Activated CD8-positive, alpha-beta T cell treated with anti-CD3 and anti-CD28 coated beads for 36 hours (primary cell): ENCODE data around the gene DAPK1. TPM values are rescaled to one million over a fixed set of nuclear protein-coding genes. Genes with fewer than 3 reads are reported as not detected.

Experiments
- ATAC-seq: fragments of 200-7000 bp; cut with Tn5 transposase; one replicate; pipeline ENCODE4 v1.10.0; 2021; ENCODE audit warnings: mild to moderate bottlenecking, moderate library complexity
- CTCF ChIA-PET: fragments of 350-600 bp; sonication (Branson Sonifier 250); formaldehyde crosslinking; loops from one replicate; lab custom pipeline; 2021; ENCODE audit warnings: antibody characterized with exemption; lab: Charles Lee
- POLR2A ChIA-PET: fragments of 350-600 bp; sonication (Branson Sonifier 250); formaldehyde crosslinking; loops from one replicate; lab custom pipeline; 2021; ENCODE audit warnings: antibody characterized with exemption; lab: Charles Lee
- DNase-seq: peaks from one replicate; pipeline ENCODE4 v3.0.0-alpha.2; 2020
- H3K27ac Mint-ChIP-seq: one replicate; pipeline ENCODE4 v1.8.0; 2021; ENCODE audit warnings: mild to moderate bottlenecking, mixed read lengths
- H3K27me3 Mint-ChIP-seq: one replicate; pipeline ENCODE4 v1.8.0; 2021; ENCODE audit warnings: mixed read lengths
- H3K36me3 Mint-ChIP-seq: one replicate; pipeline ENCODE4 v1.8.0; 2021; ENCODE audit warnings: low read depth, mixed read lengths
- H3K4me1 Mint-ChIP-seq: one replicate; pipeline ENCODE4 v1.8.0; 2021; ENCODE audit warnings: low read depth, mixed read lengths
- H3K4me3 Mint-ChIP-seq: one replicate; pipeline ENCODE4 v1.8.0; 2021; ENCODE audit warnings: mild to moderate bottlenecking, moderate library complexity, mixed read lengths
- H3K9me3 Mint-ChIP-seq: one replicate; pipeline ENCODE4 v1.8.0; 2021; ENCODE audit warnings: mixed read lengths
- intact Hi-C: fragments of 100-400 bp; cut with micrococcal nuclease; formaldehyde crosslinking; loops from one replicate; pipeline ENCODE4 v1.10.0; 2022
- total RNA-seq, 2 experiments: library from RNA; stranded (reverse); gene quantifications; one replicate each; pipeline ENCODE4 v1.2.3, GENCODE V29; 2021
- TF ChIP-seq, protein P1 (sequence below): fragments of 200-600 bp; IDR thresholded peaks from one replicate; pipeline ENCODE4 v1.8.0; 2022; ENCODE audit warnings: antibody characterized with exemption, mild to moderate bottlenecking

DAPK1 gene
- total RNA-seq, 2 experiments from 2014 or later: 1.7 to 2.1 TPM

DNA sequence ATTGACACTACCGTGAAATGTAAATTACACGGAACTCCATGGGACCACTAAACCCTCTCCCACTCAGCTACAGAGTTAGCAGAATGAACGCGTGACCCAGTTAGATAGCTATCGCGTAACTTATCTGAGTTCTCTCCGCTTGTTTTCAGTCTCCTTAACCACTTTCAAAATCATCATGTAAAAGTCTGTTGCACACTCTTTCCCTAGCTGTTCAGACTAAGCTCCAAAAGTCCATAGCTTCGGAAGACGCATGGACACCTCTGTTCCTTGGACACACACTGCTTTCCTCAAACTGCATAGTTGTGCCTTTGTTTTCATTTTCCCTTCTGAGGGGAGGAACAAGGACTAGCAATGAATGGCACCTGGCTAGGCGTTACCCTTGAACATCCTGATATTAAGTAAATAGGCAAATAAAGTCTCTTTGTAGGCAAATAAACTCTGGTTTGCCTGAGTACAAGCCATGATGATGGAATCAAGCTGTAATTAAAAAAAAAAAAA, 83.3 kb downstream of the DAPK1 start:
- POLR2A ChIA-PET: no interaction called here
- no peak overlapping the region for H3K27ac Mint-ChIP-seq
- peaks cover 5% of the 10 kb centered on the region for H3K27me3 Mint-ChIP-seq
- no peaks in the 10 kb centered on the region for H3K4me1 Mint-ChIP-seq
- no peak for DNase-seq
- CTCF ChIA-PET: no interaction called here
- TF ChIP-seq, protein P1, sequence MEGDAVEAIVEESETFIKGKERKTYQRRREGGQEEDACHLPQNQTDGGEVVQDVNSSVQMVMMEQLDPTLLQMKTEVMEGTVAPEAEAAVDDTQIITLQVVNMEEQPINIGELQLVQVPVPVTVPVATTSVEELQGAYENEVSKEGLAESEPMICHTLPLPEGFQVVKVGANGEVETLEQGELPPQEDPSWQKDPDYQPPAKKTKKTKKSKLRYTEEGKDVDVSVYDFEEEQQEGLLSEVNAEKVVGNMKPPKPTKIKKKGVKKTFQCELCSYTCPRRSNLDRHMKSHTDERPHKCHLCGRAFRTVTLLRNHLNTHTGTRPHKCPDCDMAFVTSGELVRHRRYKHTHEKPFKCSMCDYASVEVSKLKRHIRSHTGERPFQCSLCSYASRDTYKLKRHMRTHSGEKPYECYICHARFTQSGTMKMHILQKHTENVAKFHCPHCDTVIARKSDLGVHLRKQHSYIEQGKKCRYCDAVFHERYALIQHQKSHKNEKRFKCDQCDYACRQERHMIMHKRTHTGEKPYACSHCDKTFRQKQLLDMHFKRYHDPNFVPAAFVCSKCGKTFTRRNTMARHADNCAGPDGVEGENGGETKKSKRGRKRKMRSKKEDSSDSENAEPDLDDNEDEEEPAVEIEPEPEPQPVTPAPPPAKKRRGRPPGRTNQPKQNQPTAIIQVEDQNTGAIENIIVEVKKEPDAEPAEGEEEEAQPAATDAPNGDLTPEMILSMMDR: no peak
- no peaks in the 10 kb centered on the region for H3K36me3 Mint-ChIP-seq
- no peak for ATAC-seq
- H3K9me3 Mint-ChIP-seq: no peaks in the 10 kb centered on the region
- H3K4me3 Mint-ChIP-seq: no peak overlapping the region
- intact Hi-C loops: no loop called here

DNA sequence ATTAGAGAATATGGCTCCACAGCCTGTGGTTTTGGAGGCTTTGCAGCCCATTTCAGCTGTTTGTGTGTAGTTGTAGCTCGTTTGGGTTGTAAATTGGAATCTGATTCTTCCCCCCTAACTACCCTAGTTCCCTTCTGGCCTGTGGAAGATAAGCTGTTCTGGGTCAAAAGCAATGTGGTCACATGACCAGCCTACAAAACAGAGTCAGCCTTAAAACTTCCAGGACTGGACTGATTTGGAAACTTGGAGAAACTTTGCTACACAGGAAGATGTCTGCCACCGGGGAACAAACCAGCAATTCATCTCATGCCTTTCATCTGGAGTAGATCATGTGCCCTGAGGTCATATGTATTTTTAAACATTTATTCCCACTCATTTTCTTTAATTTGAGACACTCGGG, 83.8 kb downstream of the DAPK1 start:
- no peak overlapping the region for H3K27ac Mint-ChIP-seq
- peaks cover 3% of the 10 kb centered on the region for H3K27me3 Mint-ChIP-seq
- intact Hi-C loops: no loop called here
- no peak for DNase-seq
- H3K36me3 Mint-ChIP-seq: no peaks in the 10 kb centered on the region
- ChIA-PET CTCF (no interaction called here), POLR2A (no interaction called here)
- no peak for ATAC-seq
- no peaks in the 10 kb centered on the region for H3K4me1 Mint-ChIP-seq
- H3K9me3 Mint-ChIP-seq: no peaks in the 10 kb centered on the region
- TF ChIP-seq, protein P1: no peak
- H3K4me3 Mint-ChIP-seq: no peak overlapping the region

DNA sequence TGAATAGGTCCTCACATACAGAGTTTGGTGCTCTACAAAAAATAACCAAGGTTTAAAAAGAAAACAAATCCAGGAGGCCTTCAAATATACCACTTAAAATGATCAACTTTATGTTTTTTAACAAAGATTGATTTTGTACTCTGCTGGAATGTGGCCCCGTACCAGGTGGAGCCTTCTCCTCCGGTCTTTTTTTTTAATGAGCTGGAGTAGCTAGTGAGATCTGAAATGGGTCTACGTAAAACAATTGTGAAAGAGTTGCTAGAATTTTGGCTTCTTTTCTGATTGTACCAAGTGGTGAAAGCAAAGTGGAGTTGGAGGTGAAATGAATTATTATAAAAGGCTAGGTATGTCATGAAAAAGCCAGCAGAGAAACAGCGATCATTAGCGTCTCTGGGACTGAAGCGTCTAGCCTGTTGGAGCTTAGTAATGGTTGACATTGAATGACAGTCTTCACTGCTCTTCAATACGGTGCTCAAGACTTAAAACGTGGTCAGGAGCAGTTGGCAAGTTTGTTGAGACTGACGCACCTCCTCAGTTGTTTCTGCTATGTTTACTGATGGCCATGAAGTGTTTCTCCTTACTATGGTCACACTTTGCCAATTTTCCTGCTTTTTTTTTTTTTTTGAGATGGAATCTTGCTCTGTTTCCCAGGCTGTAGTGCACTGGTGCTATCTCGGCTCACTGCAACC, 84.4 kb downstream of the DAPK1 start:
- DNase-seq (no peak), ATAC-seq (no peak)
- H3K27ac Mint-ChIP-seq: no peak overlapping the region
- H3K36me3 Mint-ChIP-seq: no peaks in the 10 kb centered on the region
- CTCF ChIA-PET: no interaction called here
- no peak overlapping the region for H3K4me3 Mint-ChIP-seq
- TF ChIP-seq, protein P1: no peak
- POLR2A ChIA-PET: no interaction called here
- peaks cover 3% of the 10 kb centered on the region for H3K27me3 Mint-ChIP-seq
- intact Hi-C loops: no loop called here
- H3K4me1 Mint-ChIP-seq: no peaks in the 10 kb centered on the region
- H3K9me3 Mint-ChIP-seq: no peaks in the 10 kb centered on the region

DNA sequence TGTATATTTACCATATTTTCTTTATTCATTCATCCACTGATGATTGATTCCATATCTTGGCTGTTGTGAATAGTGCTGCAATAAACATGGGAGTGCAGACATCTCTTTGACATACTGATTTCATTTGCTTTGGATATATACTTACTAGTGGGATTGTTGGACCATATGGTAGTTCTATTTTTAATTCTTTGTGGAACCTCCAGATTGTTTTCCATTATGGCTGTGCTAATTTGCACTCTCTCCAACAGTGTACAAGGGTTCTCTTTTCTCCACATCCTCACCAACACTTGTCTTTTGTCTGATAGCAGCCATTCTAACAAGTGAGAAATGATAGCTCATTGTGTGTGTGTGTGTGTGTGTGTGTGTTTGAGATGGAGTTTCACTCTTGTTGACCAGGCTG, 86.7 kb downstream of the DAPK1 start:
- H3K4me1 Mint-ChIP-seq: no peaks in the 10 kb centered on the region
- H3K9me3 Mint-ChIP-seq: no peaks in the 10 kb centered on the region
- peaks cover 3% of the 10 kb centered on the region for H3K27me3 Mint-ChIP-seq
- ATAC-seq (no peak), DNase-seq (no peak)
- no peaks in the 10 kb centered on the region for H3K36me3 Mint-ChIP-seq
- intact Hi-C loops: no loop called here
- no peak overlapping the region for H3K27ac Mint-ChIP-seq
- no peak overlapping the region for H3K4me3 Mint-ChIP-seq
- CTCF ChIA-PET: no interaction called here
- POLR2A ChIA-PET: no interaction called here
- TF ChIP-seq, protein P1: no peak

DNA sequence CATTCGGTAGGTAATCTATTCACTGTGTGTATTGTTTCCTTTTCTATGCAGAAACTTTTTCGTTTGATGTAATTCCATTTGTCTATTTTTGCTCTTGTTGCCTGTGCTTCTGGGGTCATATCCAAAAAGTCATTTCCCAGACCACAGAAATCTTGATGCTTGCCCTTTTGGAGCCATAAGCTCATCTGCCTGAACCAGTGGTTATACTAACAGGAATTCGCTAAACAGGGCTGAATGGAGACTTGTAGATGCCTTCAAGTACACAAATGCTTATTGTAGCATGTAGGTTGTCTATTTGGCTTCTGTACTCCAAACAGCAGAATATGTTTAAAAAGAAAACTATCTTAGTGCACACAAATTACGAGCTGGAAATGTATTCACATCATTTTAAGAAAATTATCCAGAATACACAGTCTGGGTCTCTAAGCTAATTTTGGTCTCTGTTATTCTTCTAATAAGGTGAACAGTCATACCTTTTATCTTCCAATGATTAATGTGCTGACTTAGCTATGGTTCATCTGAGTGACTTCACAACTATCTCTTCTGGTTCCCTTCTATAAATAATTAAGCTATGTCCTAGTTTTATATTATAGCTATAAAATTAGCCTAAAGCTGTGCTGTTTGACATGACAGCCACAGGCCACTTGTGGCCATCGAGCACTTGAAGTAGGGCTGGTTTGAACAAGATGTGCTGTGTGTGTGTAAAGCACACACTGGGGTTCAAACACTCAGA, 87.6 kb downstream of the DAPK1 start:
- POLR2A ChIA-PET: no interaction called here
- Mint-ChIP-seq H3K4me1 (no peaks in the 10 kb centered on the region), H3K9me3 (no peaks in the 10 kb centered on the region), H3K36me3 (no peaks in the 10 kb centered on the region), H3K27ac (no peak overlapping the region), H3K4me3 (no peak overlapping the region), H3K27me3 (peaks cover 3% of the 10 kb centered on the region)
- no peak for ATAC-seq
- intact Hi-C loops: no loop called here
- DNase-seq: no peak
- CTCF ChIA-PET: no interaction called here
- TF ChIP-seq, protein P1: no peak
